Fibroblast of villous mesenchyme (primary cell): ENCODE data around the gene PTPRJ. TPM values are rescaled to one million over a fixed set of nuclear protein-coding genes. Genes with fewer than 3 reads are reported as not detected.

Source experiments
- DNase-seq: peaks from one replicate; pipeline ENCODE4 v3.0.0-alpha.2; 2010; ENCODE audit warnings: low read depth
- H3K4me3 ChIP-seq: 2 replicates; pipeline ENCODE4 v1.5.1; 2011; ENCODE audit warnings: low read depth, mild to moderate bottlenecking, low read length
- CTCF ChIP-seq: IDR thresholded peaks from 2 replicates; pipeline ENCODE4 v1.5.1; 2012; ENCODE audit warnings: low read depth, mild to moderate bottlenecking, low read length; ENCODE audit not compliant: insufficient read depth
- total RNA-seq: library from RNA; depleted of rRNA; stranded (reverse); fragments of >200 nt; gene quantifications from 2 replicates; pipeline ENCODE4 v1.2.3, GENCODE V29; 2012

Gene PTPRJ
- total RNA-seq, 1 donor: 29.8 TPM

DNA sequence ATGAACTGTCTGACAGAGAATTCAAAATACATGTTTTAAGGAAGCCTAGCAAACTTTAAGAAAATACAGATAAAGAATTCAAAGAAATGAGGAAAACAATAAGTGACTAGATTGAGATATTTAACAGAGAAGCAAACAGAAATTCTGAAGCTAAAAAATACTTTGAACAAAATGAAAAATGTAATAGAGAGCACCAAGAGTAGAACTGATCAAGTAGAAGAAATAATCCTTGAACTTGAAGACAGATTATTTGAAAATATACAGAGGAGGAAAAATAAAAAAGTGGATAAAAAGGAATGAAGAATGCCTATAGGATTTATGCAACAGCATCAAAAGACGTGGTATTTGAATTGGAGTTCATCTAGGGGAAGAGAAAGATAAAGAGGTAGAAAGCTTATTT, 134.4 kb downstream of the PTPRJ start:
- no peak for DNase-seq
- no peak for TF ChIP-seq CTCF
- no peak overlapping the region for H3K4me3 ChIP-seq

DNA sequence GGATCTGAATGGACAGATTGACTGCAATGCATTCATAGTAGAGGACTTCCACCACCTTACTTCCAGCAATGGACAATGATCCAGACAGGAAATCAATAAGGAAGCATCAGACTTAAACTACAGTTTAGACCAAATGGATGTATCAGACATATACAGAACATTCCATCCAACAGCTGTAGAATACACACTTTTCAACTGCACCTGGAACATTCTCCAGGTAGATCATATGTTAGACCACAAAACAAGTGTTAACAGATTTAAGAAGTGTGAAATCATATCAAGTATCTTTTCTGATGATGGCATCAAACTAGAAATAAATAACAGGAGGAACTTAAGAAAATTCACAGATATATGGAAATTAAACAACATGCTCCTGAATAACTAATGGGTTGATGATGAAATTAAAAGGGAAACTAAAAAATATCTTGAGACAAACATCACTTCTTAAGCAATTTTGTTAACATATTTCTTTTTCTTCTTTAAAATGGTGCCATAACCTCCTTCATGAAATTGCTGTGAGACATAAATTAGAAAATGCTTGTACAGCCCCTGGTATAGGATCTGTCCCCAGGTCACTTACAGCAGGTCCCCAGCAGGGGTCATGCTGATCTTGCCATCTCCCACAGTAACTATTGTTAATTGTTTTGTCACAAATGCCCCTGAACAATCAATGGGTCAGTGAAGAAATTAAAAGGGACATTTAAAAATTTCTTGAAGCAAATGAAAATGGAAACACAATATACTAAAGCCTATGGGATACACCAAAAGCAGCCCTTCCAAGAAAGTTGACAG, 136.3 kb downstream of the PTPRJ start:
- peak; percentile 59 for TF ChIP-seq CTCF
- no peak for DNase-seq
- H3K4me3 ChIP-seq: no peak overlapping the region

- no peak for TF ChIP-seq CTCF
- H3K4me3 ChIP-seq: no peak overlapping the region
- DNase-seq: no peak
Observed at GRCh38 chr11:48122246-48122645, 141.9 kb downstream of the PTPRJ start.

DNA sequence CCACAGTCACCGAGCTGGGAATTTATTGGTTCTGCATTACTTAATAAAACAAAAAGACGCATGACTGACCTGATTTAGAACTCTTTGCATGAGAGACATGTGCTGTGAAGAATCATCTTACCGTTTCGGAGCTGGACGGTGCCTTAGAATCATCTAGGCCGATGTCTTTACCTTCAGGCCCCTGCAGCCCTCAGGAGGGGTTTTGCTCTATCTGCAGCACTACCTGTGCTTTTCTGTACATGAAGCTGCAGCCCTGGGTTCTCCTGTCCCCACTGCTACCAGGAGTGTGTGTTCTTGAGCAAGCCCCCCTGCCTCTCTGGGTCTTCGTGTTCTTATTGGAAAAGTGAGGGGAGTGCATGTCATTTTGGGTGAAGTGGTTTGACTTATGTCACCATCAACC, 142.3 kb downstream of the PTPRJ start:
- TF ChIP-seq CTCF: no peak
- DNase-seq: no peak
- H3K4me3 ChIP-seq: no peak overlapping the region

- no peak overlapping the region for H3K4me3 ChIP-seq
- no peak for TF ChIP-seq CTCF
Observed at GRCh38 chr11:48123254-48123875, 143.0 kb downstream of the PTPRJ start.

DNA sequence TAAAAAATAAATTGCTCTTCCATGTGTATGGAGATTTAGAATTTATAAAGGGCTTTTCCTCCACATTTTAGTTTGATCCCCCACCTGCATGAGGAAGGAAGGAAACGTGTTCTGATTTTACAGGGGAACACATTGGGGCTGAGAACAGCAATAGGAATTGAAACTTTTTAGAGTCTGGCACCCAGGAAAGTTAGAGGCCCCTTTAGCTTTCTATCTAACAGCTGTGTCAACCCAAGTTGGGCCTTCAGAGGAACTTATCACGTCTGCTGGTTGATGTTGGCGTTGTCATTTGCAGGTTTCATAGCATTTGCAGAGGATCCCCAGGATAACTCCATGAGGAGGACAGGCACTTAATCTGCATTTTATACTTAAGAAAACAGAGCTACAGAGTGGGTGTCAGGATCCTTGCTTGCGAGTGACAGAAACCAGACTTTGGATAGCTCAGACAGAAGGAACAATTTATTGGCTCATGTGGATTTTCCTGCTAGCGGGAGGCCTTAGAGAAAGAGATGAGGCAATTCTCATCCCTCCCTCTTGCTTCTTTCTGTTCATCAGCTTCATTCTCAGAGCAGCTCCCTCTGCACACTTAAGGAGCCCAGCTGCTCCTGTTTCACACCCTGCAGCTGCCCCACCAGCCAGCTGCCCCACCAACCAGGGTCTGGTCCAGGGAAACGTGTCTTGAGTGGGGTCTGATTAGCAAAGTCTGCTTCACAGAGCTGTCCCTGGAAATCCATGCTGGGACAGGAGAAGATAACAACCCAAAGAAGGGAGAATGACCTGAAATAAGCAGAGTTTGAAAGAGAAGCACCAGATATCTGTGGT, 143.8 kb downstream of the PTPRJ start:
- peak; percentile 68 for DNase-seq
- no peak for TF ChIP-seq CTCF
- no peak overlapping the region for H3K4me3 ChIP-seq

More at GRCh38 chr11:48123254-48123875, 143.0 kb downstream of the PTPRJ start:
- DNase-seq: no peak
